ENCODE measurements around the gene CAB39.
A peak's percentile ranks its signal among the peaks of the same experiment; 100 is the strongest.

- TF ChIP-seq CTCF (IDR thresholded peaks at IDR 0.05) (peak in 1 of 6 experiments; percentile 40), POLR2A (IDR thresholded peaks at IDR 0.05) (no peak)
These were observed 154.3 kb downstream of the CAB39 start for GRCh38 chr2:230866756-230867523.
